ENCODE results near the gene CPLX1.
"Not testable (repeated sequence)": the region's sequence is repeated elsewhere in the genome, so short reads cannot be mapped to it uniquely, and the experiment has no call there.

CPLX1 gene

GRCh38 chr4:740011-740410, 85.9 kb downstream of the CPLX1 start:
- H3K4me3 ChIP-seq (ENCODE audit: low read length, poor library complexity, severe bottlenecking): no peak overlapping the region
- no peaks in the 10 kb centered on the region for H3K27me3 ChIP-seq (ENCODE audit: insufficient read depth, low read length, poor library complexity, severe bottlenecking)
- H3K9me2 ChIP-seq (replicated peaks; ENCODE audit: low read depth, low read length): no peaks in the 10 kb centered on the region
- H4K20me1 ChIP-seq (ENCODE audit: insufficient read depth, low read length, poor library complexity, severe bottlenecking): no peaks in the 10 kb centered on the region
- no peak overlapping the region for H3K4me2 ChIP-seq (ENCODE audit: low read depth, low read length, poor library complexity, severe bottlenecking)
- H2AFZ ChIP-seq (ENCODE audit: low read length): no peak overlapping the region
- TF ChIP-seq, protein P1, sequence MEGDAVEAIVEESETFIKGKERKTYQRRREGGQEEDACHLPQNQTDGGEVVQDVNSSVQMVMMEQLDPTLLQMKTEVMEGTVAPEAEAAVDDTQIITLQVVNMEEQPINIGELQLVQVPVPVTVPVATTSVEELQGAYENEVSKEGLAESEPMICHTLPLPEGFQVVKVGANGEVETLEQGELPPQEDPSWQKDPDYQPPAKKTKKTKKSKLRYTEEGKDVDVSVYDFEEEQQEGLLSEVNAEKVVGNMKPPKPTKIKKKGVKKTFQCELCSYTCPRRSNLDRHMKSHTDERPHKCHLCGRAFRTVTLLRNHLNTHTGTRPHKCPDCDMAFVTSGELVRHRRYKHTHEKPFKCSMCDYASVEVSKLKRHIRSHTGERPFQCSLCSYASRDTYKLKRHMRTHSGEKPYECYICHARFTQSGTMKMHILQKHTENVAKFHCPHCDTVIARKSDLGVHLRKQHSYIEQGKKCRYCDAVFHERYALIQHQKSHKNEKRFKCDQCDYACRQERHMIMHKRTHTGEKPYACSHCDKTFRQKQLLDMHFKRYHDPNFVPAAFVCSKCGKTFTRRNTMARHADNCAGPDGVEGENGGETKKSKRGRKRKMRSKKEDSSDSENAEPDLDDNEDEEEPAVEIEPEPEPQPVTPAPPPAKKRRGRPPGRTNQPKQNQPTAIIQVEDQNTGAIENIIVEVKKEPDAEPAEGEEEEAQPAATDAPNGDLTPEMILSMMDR (conservative IDR thresholded peaks at IDR 0.05; ENCODE audit: low read length): no peak
- no peak for TF ChIP-seq EZH2phosphoT487 (IDR thresholded peaks at IDR 0.05; ENCODE audit: borderline replicate concordance)
- no peaks in the 10 kb centered on the region for H3K79me2 ChIP-seq (ENCODE audit: insufficient read depth, low read length)
- no peaks in the 10 kb centered on the region for H3K4me1 ChIP-seq (ENCODE audit: insufficient read depth, low read length, poor library complexity, severe bottlenecking)
- H3K9me3 ChIP-seq (ENCODE audit: insufficient read depth, low read depth, low read length): no peaks in the 10 kb centered on the region
- H3F3A ChIP-seq (ENCODE audit: low read depth): 0 out of 2 replicates have a peak, but pooled peaks cover 9% of the 10 kb centered on the region
- peaks cover 45% of the 10 kb centered on the region; the same call in 1 of the 2 replicates for H3K36me3 ChIP-seq (ENCODE audit: insufficient read depth, low read length)
- H3K9ac ChIP-seq (ENCODE audit: low read depth, low read length, poor library complexity, severe bottlenecking): no peak overlapping the region

DNA sequence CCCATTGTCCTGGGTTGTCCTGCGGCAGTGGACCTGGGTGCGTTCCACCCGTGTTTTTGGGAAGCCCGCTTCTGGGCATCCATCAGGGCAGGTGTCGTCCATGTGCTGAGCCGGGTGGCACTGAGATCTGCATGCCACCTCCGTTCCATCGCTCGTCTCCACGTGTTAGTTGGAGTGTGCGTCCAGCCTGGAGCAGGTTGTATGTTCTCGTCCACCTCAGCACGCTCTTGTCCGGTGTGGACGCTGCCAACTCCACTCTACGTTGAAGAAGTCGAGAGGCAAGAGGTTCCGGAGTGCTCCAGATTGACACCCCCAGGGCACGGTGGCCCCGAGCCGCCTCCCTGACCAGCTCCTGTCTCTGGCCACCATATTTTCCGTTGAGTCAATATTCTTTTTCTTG, 86.4 kb downstream of the CPLX1 start:
- Histone ChIP-seq H3K36me3 (ENCODE audit: insufficient read depth, low read length) (peaks cover 49% of the 10 kb centered on the region; the same call in 1 of the 2 replicates), H3K4me2 (ENCODE audit: low read depth, low read length, poor library complexity, severe bottlenecking) (no peak overlapping the region), H3K9ac (ENCODE audit: low read depth, low read length, poor library complexity, severe bottlenecking) (no peak overlapping the region), H3K9me3 (ENCODE audit: insufficient read depth, low read depth, low read length) (no peaks in the 10 kb centered on the region), H3K79me2 (ENCODE audit: insufficient read depth, low read length) (no peaks in the 10 kb centered on the region), H3K4me3 (ENCODE audit: low read length, poor library complexity, severe bottlenecking) (no peak overlapping the region), H4K20me1 (ENCODE audit: insufficient read depth, low read length, poor library complexity, severe bottlenecking) (no peaks in the 10 kb centered on the region), H3K4me1 (ENCODE audit: insufficient read depth, low read length, poor library complexity, severe bottlenecking) (no peaks in the 10 kb centered on the region), H3K9me2 (replicated peaks; ENCODE audit: low read depth, low read length) (no peaks in the 10 kb centered on the region), H3F3A (ENCODE audit: low read depth) (0 out of 2 replicates have a peak, but pooled peaks cover 9% of the 10 kb centered on the region), H3K27me3 (ENCODE audit: insufficient read depth, low read length, poor library complexity, severe bottlenecking) (no peaks in the 10 kb centered on the region), H2AFZ (ENCODE audit: low read length) (no peak overlapping the region)
- TF ChIP-seq, protein P1 (conservative IDR thresholded peaks at IDR 0.05; ENCODE audit: low read length): no peak

- Histone ChIP-seq H3K4me1 (ENCODE audit: insufficient read depth, low read length, poor library complexity, severe bottlenecking) (no peaks in the 10 kb centered on the region), H4K20me1 (ENCODE audit: insufficient read depth, low read length, poor library complexity, severe bottlenecking) (no peaks in the 10 kb centered on the region), H3K9me2 (replicated peaks; ENCODE audit: low read depth, low read length) (no peaks in the 10 kb centered on the region), H3K79me2 (ENCODE audit: insufficient read depth, low read length) (no peaks in the 10 kb centered on the region), H3K36me3 (ENCODE audit: insufficient read depth, low read length) (peaks cover 56% of the 10 kb centered on the region; the same call in 1 of the 2 replicates), H3K4me2 (ENCODE audit: low read depth, low read length, poor library complexity, severe bottlenecking) (no peak overlapping the region), H3K9ac (ENCODE audit: low read depth, low read length, poor library complexity, severe bottlenecking) (no peak overlapping the region), H3F3A (ENCODE audit: low read depth) (0 out of 2 replicates have a peak, but pooled peaks cover 3% of the 10 kb centered on the region), H2AFZ (ENCODE audit: low read length) (no peak overlapping the region), H3K4me3 (ENCODE audit: low read length, poor library complexity, severe bottlenecking) (no peak overlapping the region), H3K9me3 (ENCODE audit: insufficient read depth, low read depth, low read length) (no peaks in the 10 kb centered on the region), H3K27me3 (ENCODE audit: insufficient read depth, low read length, poor library complexity, severe bottlenecking) (no peaks in the 10 kb centered on the region)
- TF ChIP-seq, protein P1 (conservative IDR thresholded peaks at IDR 0.05; ENCODE audit: low read length): no peak
- no peak for TF ChIP-seq EZH2phosphoT487 (IDR thresholded peaks at IDR 0.05; ENCODE audit: borderline replicate concordance)
Observed at GRCh38 chr4:738781-739280, 87.1 kb downstream of the CPLX1 start.

DNA sequence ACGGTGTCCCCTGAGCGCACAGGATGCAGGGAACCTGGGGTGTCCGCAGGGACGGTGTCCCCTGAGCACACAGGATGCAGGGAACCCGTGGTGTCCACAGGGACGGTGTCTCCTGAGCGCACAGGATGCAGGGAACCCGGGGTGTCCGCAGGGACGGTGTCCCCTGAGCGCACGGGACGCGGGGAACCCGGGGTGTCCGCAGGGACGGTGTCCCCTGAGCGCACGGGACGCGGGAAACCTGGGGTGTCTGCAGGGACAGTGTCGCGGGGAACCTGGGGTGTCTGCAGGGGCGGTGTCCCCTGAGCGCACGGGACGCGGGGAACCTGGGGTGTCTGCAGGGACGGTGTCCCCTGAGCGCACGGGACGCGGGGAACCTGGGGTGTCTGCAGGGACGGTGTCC, 89.4 kb downstream of the CPLX1 start:
- not testable (repeated sequence) for H2AFZ ChIP-seq (ENCODE audit: low read length); H3K4me2 ChIP-seq (ENCODE audit: low read depth, low read length, poor library complexity, severe bottlenecking); H3K27me3 ChIP-seq (ENCODE audit: insufficient read depth, low read length, poor library complexity, severe bottlenecking); H3K4me3 ChIP-seq (ENCODE audit: low read length, poor library complexity, severe bottlenecking); H3K9me3 ChIP-seq (ENCODE audit: insufficient read depth, low read depth, low read length); H3K9me2 ChIP-seq (replicated peaks; ENCODE audit: low read depth, low read length); H3F3A ChIP-seq (ENCODE audit: low read depth); H3K9ac ChIP-seq (ENCODE audit: low read depth, low read length, poor library complexity, severe bottlenecking); H4K20me1 ChIP-seq (ENCODE audit: insufficient read depth, low read length, poor library complexity, severe bottlenecking); H3K4me1 ChIP-seq (ENCODE audit: insufficient read depth, low read length, poor library complexity, severe bottlenecking); H3K79me2 ChIP-seq (ENCODE audit: insufficient read depth, low read length)
- H3K36me3 ChIP-seq (ENCODE audit: insufficient read depth, low read length): peaks cover 73% of the 10 kb centered on the region; the same call in 1 of the 2 replicates
